GM12878 (cell line): ENCODE results near the gene NHERF2. TPM values are rescaled to one million over a fixed set of nuclear protein-coding genes. Genes with fewer than 3 reads are reported as not detected.

Experiments
- ATAC-seq: fragments of 200-7000 bp; cut with Tn5 transposase; 3 replicates; pipeline ENCODE4 v1.9.1; 2020; ENCODE audit warnings: mild to moderate bottlenecking, moderate library complexity
- BruUV-seq: library from RNA; stranded (reverse); fragments of 400-500 nt; replicated peaks from 2 replicates; lab custom pipeline; 2021; lab: Mats Ljungman, UMichigan
- CTCF ChIA-PET: fragments of 300-600 bp; sonication (Branson Sonifier 250); formaldehyde crosslinking; extraction: SDS; loops from one replicate; lab custom pipeline; 2021; ENCODE audit warnings: inconsistent platforms; lab: Yijun Ruan, JAX
- POLR2A ChIA-PET: fragments of 350-600 bp; formaldehyde crosslinking; extraction: SDS; loops from one replicate; lab custom pipeline; 2021; ENCODE audit warnings: inconsistent platforms; lab: Charles Lee
- RAD21 ChIA-PET: fragments of 300-600 bp; sonication (Branson Sonifier 250); formaldehyde crosslinking; loops from one replicate; lab custom pipeline; 2023; ENCODE audit warnings: antibody characterized with exemption; ENCODE audit not compliant: unreplicated experiment; lab: Charles Lee
- SMC1A ChIA-PET: fragments of 300-600 bp; sonication (Branson Sonifier 250); formaldehyde crosslinking; loops from one replicate; lab custom pipeline; 2023; ENCODE audit not compliant: unreplicated experiment, uncharacterized antibody; lab: Charles Lee
- DNase-seq: peaks from one replicate; pipeline ENCODE4 v3.0.0-alpha.2; 2011; ENCODE audit warnings: low read depth, low spot score
- FAIRE-seq: peaks from 3 replicates; lab custom pipeline; 2011; peaks lifted over from hg19 to GRCh38; lab: Jason Lieb, UNC
- H2AFZ ChIP-seq: 2 replicates; pipeline ENCODE4 v1.6.0; 2011; ENCODE audit warnings: low read depth, low read length, control low read depth; ENCODE audit not compliant: control insufficient read depth
- H3K27ac ChIP-seq: 2 replicates; pipeline ENCODE4 v1.5.1; 2011; ENCODE audit warnings: control low read depth; ENCODE audit not compliant: control insufficient read depth, insufficient read depth
- H3K27me3 ChIP-seq, 2 experiments: replicated peaks in 1 of 2; 2 replicates each; pipeline versions ENCODE4 v1.6.0 to v1.6.1; 2011; ENCODE audit warnings: low read length in 1 of 2; ENCODE audit not compliant: control insufficient read depth in 2 of 2, insufficient read depth in 2 of 2
- H3K36me3 ChIP-seq, 2 experiments: 2 replicates each; pipeline ENCODE4 v1.5.1; 2011; ENCODE audit warnings: low read length in 1 of 2; ENCODE audit not compliant: control insufficient read depth in 2 of 2, insufficient read depth in 2 of 2
- H3K4me1 ChIP-seq: 2 replicates; pipeline ENCODE4 v1.6.1; 2011; ENCODE audit warnings: mild to moderate bottlenecking, low read length, moderate library complexity, mixed read lengths; ENCODE audit not compliant: control insufficient read depth, insufficient read depth
- H3K4me2 ChIP-seq: 2 replicates; pipeline ENCODE4 v1.6.0; 2011; ENCODE audit warnings: control low read depth; ENCODE audit not compliant: control insufficient read depth, insufficient read depth
- H3K4me3 ChIP-seq: fragments of 200-600 bp; sonication (generic); 2 replicates; pipeline ENCODE4 v1.5.1; 2016
- H3K79me2 ChIP-seq: 2 replicates; pipeline ENCODE4 v1.6.0; 2011; ENCODE audit warnings: low read length; ENCODE audit not compliant: control insufficient read depth, insufficient read depth
- H3K9ac ChIP-seq: 2 replicates; pipeline ENCODE4 v1.8.0; 2011; ENCODE audit warnings: low read length, control low read depth, mixed read lengths; ENCODE audit not compliant: control insufficient read depth, insufficient read depth
- H3K9me3 ChIP-seq: replicated peaks from 3 replicates; pipeline ENCODE4 v1.5.1; 2011; ENCODE audit warnings: mild to moderate bottlenecking, low read length; ENCODE audit not compliant: control insufficient read depth, insufficient read depth
- H4K20me1 ChIP-seq: 2 replicates; pipeline ENCODE4 v1.6.0; 2011; ENCODE audit not compliant: control insufficient read depth, insufficient read depth
- ATF7 ChIP-seq: fragments of 450-650 bp; IDR thresholded peaks from 2 replicates; pipeline ENCODE4 v1.6.1; 2016; ENCODE audit warnings: low read depth, mild to moderate bottlenecking
- CREM ChIP-seq: IDR thresholded peaks from 2 replicates; pipeline ENCODE4 v1.6.1; 2014; ENCODE audit warnings: antibody characterized with exemption, low read depth
- ESRRA ChIP-seq: IDR thresholded peaks from 2 replicates; pipeline ENCODE4 v1.6.1; 2012; ENCODE audit warnings: mild to moderate bottlenecking, low read length, improper control_type of control experiment
- FOXK2 ChIP-seq: fragments of 450-650 bp; IDR thresholded peaks from 2 replicates; pipeline ENCODE4 v1.6.1; 2017; ENCODE audit warnings: mild to moderate bottlenecking, moderate library complexity
- HDAC6 ChIP-seq: fragments of 200-600 bp; sonication (generic); IDR thresholded peaks from one replicate; pipeline ENCODE4 v1.8.0; 2017; ENCODE audit warnings: antibody characterized with exemption; ENCODE audit not compliant: unreplicated experiment
- IKZF1 ChIP-seq: fragments of 450-650 bp; conservative IDR thresholded peaks from 2 replicates; pipeline ENCODE4 v1.6.1; 2017; ENCODE audit warnings: antibody characterized with exemption, mild to moderate bottlenecking
- RUNX3 ChIP-seq: IDR thresholded peaks from 2 replicates; pipeline ENCODE4 v1.6.1; 2012; ENCODE audit warnings: low read length, inconsistent platforms
- SMAD1 ChIP-seq: fragments of 450-650 bp; IDR thresholded peaks from 2 replicates; pipeline ENCODE4 v1.6.1; 2018; ENCODE audit warnings: mild to moderate bottlenecking, low read depth; ENCODE audit not compliant: partially characterized antibody
- STAT3 ChIP-seq: IDR thresholded peaks from 2 replicates; pipeline ENCODE4 v1.6.1; 2011; ENCODE audit warnings: low read depth, low read length, improper control_type of control experiment
- ZBED1 ChIP-seq: IDR thresholded peaks from 2 replicates; pipeline ENCODE4 v1.6.1; 2016; ENCODE audit warnings: borderline replicate concordance
- WGBS: methylation state at CpG from one replicate; pipeline ENCODE4 v1.1.6; 2016; ENCODE audit warnings: low lambda C conversion rate; ENCODE audit not compliant: insufficient replicate concordance, insufficient coverage; ENCODE audit errors: missing lambda C conversion rate; 5-methylcytosine and 5-hydroxymethylcytosine counted together
- in situ Hi-C: fragments of 300-500 bp; cut with MboI; formaldehyde crosslinking; loops from 9 replicates; pipeline ENCODE4 v1.14.3; 2018; ENCODE audit warnings: mixed read lengths
- intact Hi-C: fragments of 100-400 bp; cut with micrococcal nuclease; formaldehyde crosslinking; loops from one replicate; pipeline ENCODE4 v1.14.2; 2022; ENCODE audit not compliant: unreplicated experiment
- polyA plus RNA-seq, 11 experiments: library from polyadenylated mRNA; depleted of rRNA in 4 of 11; unstranded in 6 of 11; stranded (reverse) in 5 of 11; fragments of >200 nt; fragmentation: Nextera tagmentation in 4 of 11; fragmentation: Illumina TruSeq in 1 of 11; extraction: Ambion mirVana in 4 of 11; extraction: Trizol in 1 of 11; gene quantifications; 1 replicate in 1 of 11; 2 replicates in 10 of 11; pipeline versions ENCODE4 v1.2.1 to v1.2.3, GENCODE V29; 2011 to 2016; ENCODE audit warnings: inconsistent platforms in 2 of 11, missing spikeins in 2 of 11, low read depth in 1 of 11
- total RNA-seq, 4 experiments: library from RNA; depleted of rRNA in 3 of 4; stranded (reverse); fragments of >200 nt in 3 of 4; fragmentation: Illumina TruSeq in 1 of 4; extraction: Trizol in 1 of 4; gene quantifications; 2 replicates each; pipeline versions ENCODE4 v1.2.1 to v1.2.3, GENCODE V29; 2013 to 2021
- TF ChIP-seq, protein P1 (sequence below): fragments of 450-650 bp; IDR thresholded peaks from 2 replicates; pipeline ENCODE4 v1.6.1; 2017; ENCODE audit warnings: mild to moderate bottlenecking, low read depth, inconsistent platforms; ENCODE audit not compliant: poor library complexity, severe bottlenecking

The NHERF2 gene
- total and polyA plus RNA-seq, 10 of the 15 experiments (the other 5 are each of a cell fraction or from before 2014, with no cell fraction given), result 0.05 to 0.31 (median 0.08) TPM; not detected in 4

DNA sequence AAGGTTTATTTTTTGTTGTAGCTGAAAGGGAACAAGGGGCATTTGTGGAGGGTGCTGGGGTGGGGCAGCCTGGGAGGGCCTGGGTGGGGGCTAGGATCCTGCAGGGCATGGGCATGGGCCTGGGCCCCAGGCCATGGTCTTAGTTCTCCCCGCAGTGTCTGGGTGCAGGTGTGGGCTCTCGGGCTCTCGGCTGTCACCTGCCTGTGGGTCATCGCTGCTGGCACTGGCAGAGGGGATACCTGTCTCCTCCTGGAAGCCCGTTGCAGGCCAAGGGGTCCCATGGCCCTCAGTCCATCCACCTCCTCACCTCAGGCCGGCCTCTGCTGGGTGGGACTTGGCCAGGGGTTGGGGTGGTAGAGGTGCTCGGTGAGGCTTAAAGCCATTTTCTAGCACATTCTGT, 51.4 kb downstream of the NHERF2 start:
- ATAC-seq, result no peak
- H3K4me1 ChIP-seq, result no peaks in the 10 kb centered on the region
- in situ Hi-C loops, result no loop called here
- H3K9ac ChIP-seq, result no peak overlapping the region
- FAIRE-seq, result no peak
- H4K20me1 ChIP-seq, result no peaks in the 10 kb centered on the region
- no peak overlapping the region for H3K27ac ChIP-seq
- SMC1A ChIA-PET, result no interaction called here
- no peak for DNase-seq
- no peaks in the 10 kb centered on the region for H3K27me3 ChIP-seq
- TF ChIP-seq HDAC6, result no peak
- no peak for TF ChIP-seq RUNX3
- TF ChIP-seq STAT3, result no peak
- no peak for TF ChIP-seq ZBED1
- no peak for TF ChIP-seq FOXK2
- no peak for TF ChIP-seq SMAD1
- TF ChIP-seq CREM, result no peak
- no peak for TF ChIP-seq ESRRA
- TF ChIP-seq IKZF1, result no peak
- TF ChIP-seq, protein P1, sequence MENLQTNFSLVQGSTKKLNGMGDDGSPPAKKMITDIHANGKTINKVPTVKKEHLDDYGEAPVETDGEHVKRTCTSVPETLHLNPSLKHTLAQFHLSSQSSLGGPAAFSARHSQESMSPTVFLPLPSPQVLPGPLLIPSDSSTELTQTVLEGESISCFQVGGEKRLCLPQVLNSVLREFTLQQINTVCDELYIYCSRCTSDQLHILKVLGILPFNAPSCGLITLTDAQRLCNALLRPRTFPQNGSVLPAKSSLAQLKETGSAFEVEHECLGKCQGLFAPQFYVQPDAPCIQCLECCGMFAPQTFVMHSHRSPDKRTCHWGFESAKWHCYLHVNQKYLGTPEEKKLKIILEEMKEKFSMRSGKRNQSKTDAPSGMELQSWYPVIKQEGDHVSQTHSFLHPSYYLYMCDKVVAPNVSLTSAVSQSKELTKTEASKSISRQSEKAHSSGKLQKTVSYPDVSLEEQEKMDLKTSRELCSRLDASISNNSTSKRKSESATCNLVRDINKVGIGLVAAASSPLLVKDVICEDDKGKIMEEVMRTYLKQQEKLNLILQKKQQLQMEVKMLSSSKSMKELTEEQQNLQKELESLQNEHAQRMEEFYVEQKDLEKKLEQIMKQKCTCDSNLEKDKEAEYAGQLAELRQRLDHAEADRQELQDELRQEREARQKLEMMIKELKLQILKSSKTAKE, result no peak
- no peak for TF ChIP-seq ATF7
- TF ChIP-seq, all 136 proteins: peak for 0
- POLR2A ChIA-PET, result no interaction called here
- no peak overlapping the region for H3K4me3 ChIP-seq
- intact Hi-C loops, result no loop called here
- CTCF ChIA-PET, result no interaction called here
- H3K9me3 ChIP-seq, result no peaks in the 10 kb centered on the region
- BruUV-seq, result no TSS peak
- WGBS, result 97% methylated on average over 5 of the region's 7 CpGs
- no peak overlapping the region for H3K4me2 ChIP-seq
- H3K79me2 ChIP-seq, result no peaks in the 10 kb centered on the region
- no peak overlapping the region for H2AFZ ChIP-seq
- RAD21 ChIA-PET, result no interaction called here
- peaks cover 0 to 7% of the 10 kb centered on the region in 2 experiments; a peak in 2 of 4 replicates for H3K36me3 ChIP-seq
